HG03469 (cell line): Measurements from ENCODE around the gene WDR62.

ENCODE experiments used
- ATAC-seq: cut with Tn5 transposase; IDR thresholded peaks from one replicate; pipeline ENCODE4 v1.9.1; 2021; ENCODE audit warnings: mild to moderate bottlenecking, moderate library complexity, moderate number of reproducible peaks; ENCODE audit not compliant: unreplicated experiment

Gene WDR62

DNA sequence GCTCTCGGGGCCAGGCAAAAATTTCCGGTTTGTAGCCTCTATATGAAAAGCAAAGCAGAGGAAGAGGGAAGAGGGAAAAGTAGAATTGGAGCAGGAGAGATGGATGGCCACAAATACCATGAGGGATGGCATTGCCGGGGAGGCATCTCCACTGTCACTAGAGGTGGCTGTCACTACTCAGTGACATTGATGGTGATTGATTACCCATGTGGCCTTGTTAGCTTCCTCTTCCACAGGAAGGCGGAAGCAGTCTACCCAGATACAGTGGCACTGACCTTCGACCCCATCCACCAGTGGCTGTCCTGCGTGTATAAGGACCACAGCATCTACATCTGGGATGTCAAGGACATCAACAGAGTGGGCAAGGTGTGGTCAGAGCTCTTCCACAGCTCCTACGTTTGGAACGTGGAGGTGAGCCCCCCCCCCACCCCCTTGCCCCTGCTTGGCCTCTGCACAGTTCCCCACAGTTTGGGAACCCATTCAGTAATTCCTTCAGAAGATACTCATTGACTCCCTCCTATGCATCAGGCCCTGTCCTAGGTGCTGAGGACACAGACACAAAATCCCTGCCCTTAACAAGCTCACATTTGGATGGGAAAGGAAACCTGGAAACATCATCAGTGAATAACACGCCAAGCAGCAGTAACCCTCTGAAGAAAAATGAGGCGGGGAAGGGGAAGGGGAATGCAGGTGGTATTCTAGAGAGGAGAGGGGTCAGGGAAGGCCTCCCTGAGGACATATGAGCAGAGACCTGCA lies 18.6 kb downstream of the WDR62 start:
- no peak for ATAC-seq

DNA sequence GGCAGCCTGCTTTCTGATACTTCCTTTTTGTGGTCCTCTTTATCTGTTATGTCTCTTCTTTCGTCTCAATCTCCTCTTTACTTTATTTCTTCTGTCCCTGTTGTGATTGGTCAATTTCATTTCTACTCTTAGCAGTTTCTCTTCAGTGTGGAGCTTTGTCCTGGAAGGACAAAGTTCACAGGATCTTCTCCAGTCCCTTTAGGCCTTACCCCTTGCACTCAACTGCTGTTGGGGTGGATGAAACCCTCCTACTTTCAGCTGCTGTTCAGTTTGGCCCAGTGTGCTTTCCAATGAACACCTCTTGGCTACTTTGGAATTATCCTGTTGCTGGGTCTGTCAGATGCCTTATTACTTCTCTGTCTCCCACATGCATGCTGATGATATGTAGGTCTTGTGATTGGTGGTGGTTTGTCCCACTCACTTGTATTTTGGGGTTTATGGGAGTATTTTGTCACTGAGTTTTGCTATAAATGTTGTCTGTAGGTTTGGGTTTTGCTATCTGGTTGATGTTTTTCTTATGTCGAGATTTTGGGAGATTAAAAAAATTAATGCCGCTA lies 24.8 kb downstream of the WDR62 start:
- ATAC-seq: no peak

DNA sequence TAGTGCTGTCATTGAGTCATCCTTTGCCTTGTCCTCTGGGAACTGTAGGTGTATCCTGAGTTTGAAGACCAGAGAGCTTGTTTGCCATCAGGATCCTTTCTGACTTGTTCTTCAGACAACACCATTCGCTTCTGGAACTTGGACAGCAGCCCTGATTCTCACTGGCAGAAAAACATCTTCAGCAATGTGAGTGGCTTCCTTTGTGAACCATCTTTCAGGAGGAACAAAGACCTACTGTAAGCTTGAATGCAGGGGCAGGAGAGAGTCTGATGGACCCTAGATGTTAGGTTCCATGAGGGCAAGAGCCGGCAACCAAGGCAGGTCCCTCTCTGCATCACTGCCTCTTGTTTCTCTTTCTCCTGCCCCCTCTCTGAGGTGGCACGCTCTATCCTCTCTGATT lies 26.7 kb downstream of the WDR62 start:
- ATAC-seq: no peak

DNA sequence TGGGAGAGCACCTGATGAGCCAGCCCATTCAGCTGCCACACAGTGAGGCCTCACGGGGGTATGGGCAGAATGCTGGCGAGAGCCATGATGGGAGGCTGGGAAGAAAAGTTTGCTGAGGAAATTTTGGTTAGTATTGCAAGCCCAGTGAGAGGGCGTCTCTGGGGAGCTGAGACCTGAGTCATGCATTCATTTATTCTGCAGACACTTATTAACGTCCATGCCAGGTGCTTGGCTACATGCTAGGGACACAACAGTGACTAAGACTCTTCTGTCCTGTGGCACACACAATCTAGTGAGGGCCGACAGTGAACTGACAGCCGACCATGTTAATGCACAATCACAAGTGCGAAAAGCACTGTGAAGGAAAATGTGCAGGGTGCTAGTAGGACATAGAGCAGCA lies 27.2 kb downstream of the WDR62 start:
- no peak for ATAC-seq

DNA sequence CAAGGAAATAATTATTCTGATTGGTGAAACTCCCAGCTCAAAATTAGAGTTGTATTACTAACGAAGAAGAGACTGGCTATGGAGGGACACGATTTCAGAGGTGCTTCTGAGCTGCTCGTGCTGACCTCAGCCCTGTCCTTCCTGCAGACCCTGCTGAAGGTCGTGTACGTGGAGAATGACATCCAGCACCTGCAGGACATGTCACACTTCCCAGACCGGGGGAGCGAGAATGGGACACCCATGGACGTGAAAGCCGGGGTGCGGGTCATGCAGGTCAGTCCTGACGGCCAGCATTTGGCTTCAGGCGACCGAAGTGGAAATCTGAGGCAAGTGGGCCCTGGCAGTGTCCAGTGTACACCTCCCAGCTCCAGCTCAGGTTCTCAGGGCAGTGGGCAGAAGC lies 28.2 kb downstream of the WDR62 start:
- no peak for ATAC-seq

DNA sequence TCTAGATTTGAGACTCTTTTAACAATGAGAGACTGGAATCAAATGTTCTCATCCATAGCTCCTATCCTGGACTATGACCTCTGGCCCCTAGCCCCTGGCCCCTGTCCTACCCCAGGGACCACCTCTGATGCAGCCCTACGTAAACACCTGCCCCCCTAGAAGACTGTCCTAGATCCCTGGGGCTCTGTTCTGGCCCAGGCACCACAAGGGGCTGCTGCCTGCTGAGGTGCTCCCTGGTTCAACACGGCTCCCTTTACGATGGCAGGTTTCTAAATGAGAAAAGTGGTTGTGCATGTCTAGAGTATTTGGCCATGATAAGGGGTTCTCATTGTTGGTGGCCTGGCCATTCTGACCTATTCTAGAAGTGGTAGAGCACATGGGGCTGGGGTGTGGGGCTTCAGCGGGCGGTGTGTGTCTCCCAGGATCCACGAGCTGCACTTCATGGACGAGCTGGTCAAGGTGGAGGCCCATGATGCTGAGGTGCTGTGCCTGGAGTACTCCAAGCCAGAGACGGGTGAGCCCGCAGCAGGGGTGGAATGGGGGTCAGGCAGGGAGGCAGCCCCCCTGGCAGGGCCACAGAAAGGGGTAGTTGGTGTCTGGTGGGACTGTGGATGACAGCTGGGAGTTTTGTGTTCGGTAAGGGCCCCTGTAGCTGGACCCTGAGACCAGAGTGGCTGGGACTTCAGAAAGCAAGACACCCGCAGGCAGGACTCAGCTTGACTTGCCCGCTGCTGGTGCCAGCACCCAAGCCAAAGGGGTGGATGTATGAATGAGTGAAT lies 29.7 kb downstream of the WDR62 start:
- ATAC-seq: no peak

DNA sequence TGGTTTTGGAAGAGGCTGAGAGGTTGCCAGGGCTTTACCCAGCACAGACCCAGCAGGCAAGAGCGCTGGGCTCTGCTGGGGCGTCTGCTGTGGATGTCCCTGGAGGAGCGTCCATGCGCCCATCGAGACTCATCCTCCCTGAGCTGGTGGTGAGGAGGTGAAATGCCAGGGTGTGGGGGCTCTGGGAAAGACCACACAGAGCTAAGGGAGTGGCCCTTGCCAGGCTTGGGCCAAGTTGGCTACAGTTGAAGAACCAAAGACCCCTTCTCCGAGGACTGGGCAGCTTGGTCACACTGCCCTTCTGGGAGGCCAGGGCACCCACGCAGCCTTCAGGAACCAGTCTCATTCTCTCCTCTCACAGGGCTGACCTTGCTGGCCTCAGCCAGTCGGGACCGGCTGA lies 31.6 kb downstream of the WDR62 start:
- no peak for ATAC-seq

DNA sequence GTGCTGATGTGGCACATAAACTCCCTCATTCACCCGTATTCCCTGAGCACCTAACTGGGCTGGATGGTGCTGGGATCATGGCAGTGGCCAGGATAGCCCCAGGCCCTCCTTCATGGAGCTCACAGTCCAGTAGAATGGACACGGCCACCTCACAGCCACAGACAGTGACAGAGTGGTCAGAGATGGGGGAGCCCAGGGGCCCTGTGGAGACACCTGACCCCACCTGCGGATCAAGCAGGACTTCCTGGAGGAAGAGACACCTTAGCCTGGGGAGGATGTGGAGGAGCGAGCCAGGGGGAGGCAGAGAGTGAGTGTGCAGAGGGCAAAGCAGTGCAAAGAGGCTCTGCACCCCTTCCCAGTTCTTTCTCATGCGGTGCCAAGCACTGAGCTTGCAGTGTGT lies 35.1 kb downstream of the WDR62 start:
- ATAC-seq: no peak

DNA sequence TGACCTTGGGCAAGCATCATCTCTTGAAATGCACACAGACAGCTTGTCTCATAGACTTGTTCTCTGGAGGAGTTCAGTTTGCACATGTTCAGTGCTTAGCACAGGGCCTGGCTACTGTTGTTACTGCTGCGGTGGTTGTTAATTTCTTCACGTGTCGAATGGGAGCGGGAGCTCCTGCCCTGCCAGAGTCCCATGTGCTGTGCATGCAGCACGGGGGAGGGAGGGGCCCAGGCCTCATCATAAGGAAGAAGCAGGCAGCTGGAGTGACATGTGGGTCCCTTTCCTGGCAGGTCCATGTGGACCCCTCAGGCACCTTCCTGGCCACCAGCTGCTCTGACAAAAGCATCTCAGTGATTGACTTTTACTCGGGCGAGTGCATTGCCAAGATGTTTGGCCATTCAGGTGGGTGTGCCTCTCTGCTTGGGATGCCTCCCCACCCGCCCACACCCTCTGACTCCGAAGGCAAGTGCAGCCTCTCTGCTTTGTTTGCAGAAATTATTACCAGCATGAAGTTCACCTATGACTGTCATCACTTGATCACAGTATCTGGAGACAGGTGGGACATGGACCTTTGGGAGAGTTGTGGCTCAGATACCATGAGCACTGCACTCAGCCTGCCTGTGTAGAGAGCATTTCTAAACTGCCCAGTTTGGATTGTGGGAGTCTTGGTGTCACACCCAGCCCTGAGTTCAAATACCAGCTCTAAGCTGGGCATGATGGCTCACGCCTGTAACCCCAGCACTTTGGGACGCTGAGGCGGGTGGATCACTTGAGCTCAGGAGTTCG lies 36.4 kb downstream of the WDR62 start:
- ATAC-seq: no peak

DNA sequence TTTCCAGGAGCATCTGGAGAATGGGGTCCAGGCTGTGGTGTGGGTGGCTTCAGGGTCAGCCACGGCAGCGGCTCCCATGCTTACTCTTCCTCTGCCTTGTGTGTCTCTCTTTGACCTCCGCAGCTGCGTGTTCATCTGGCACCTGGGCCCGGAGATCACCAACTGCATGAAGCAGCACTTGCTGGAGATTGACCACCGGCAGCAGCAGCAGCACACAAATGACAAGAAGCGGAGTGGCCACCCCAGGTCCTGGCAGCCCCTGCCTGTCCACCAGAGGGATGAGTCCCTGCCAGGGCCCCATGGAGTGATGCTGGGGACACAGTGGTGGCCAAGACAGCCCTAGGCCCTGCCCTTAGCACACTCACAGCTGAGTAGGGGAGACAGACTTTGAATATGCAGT lies 37.9 kb downstream of the WDR62 start:
- ATAC-seq: no peak

DNA sequence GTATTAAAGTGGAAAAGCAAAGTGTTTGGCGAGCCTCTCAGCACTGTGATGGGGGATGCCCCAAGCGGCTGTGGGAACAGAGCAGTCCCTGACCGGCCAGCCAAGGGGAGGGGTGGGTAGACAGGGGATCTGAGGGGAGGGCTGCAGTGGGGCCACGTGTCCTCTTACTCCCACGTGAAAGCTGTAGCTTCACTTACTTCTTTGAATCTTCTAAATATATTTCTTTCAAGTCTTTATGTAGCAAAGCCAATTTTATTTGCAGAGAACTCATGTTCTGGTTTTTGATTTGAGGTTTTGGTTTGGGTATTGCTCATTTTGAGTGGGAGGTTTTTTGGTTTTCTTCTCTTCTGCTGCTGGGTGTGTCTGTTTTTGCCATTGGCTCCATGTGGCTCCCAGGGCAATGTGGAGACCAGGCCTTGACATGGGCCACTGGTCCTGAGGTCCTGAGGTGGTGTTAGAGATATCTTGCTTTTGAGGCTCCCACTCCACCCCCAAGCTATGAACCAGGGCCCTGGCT lies 38.5 kb downstream of the WDR62 start:
- no peak for ATAC-seq

DNA sequence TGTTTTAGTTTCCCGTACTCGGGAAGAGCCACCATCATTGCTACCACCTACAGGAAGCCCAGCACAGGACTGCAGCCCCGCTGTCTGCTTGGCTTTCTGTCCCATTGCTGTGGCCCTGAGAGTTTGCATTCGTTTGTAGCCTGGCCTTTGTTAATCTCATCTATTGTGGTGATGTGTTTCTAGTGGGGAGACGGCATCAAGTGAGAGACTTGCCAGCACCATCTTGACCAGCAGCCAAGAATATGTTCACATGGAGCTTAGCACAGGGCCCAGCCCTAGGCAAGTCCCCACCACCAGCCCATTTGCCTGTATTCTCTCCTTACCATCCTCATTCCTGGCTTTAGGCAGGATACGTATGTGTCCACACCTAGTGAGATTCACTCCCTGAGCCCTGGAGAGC lies 39.0 kb downstream of the WDR62 start:
- ATAC-seq: no peak

DNA sequence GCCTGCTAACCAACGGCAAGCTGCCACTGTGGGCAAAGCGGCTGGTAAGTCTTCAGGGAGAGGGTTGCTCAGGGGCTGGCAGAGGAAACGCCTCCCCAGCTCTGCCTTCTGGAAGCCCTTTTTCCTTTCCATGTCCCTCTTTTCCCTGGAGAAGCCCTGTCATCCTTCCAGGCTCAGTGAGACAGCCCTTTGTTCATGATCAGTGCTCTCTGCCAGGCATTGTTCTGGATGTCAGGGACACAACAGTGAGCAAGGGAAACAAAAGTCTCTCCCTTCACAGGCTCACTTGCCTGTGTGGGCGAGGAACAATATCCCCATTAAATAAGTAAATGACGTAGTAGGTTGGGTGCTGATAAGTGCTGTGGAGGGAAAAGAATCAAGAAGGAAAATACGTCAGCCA lies 42.3 kb downstream of the WDR62 start:
- ATAC-seq: no peak

DNA sequence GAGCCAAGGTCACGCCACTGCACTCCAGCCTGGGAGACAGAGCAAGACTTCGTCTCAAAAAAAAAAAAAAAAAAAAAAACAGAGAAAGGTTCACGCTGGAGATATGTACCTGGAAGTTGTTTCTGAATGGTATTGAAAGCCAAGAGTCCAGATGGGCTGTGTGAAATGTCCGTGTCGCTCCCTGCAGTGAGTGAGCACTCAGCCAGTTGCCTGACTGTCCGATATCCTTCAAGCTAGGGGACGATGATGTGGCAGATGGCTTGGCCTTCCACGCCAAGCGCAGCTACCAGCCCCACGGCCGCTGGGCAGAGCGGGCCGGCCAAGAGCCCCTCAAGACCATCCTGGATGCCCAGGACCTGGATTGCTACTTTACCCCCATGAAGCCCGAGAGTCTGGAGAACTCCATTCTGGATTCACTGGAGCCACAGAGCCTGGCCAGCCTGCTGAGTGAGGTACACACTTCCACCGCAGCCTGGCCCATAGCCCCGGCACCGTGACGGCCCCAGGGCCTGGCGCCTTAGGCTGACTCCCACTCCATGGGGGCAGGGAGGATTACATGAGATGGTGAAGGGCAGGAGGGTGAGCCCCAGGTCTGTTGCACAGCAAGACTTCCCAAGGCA lies 44.6 kb downstream of the WDR62 start:
- no peak for ATAC-seq

DNA sequence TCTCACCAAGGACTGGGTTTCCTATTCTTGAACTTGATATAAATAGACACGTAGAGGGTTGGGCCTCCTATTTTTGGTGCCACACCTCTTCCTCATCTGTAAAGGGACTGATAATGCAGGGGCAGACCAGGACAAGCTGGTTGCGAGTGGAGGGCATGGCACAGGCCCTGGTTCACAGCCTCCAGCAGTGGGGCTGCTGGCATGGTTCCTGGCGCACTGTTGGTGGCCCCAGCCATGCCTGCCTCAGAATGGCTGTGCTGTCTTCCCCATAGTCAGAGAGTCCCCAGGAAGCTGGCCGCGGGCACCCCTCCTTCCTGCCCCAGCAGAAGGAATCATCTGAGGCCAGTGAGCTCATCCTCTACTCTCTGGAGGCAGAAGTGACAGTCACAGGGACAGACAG lies 45.8 kb downstream of the WDR62 start:
- no peak for ATAC-seq

DNA sequence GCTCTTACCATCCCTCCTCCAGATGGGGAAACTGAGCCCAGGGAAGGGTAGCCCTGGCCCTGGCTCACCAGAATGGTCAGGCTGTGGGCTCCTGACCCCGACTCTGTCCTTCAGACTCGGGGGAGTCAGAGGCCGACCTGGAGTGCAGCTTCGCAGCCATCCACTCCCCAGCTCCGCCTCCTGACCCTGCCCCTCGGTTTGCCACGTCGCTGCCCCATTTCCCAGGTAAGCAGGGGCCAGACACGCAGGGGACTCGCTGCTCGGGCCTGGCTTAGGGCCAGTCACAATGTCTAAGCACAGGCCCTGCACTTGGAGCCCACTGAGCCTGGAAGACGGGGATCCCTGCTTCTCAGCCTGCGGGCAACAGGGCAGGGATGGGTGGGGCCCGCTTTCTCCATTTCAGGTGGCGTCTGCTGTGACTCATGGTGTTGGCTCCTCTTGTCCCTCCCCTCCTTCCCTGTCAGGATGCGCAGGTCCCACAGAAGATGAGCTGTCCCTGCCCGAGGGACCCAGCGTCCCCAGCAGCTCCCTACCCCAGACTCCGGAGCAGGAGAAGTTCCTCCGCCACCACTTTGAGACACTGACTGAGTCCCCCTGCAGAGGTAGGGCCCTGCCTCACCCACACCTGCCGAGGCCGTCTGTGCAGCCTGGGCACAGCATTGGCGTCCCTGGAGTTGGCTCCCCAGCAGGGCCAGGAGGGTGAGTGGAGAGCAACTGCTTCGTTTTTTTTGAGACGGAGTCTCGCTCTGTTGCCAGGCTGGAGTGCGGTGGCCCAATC lies 47.0 kb downstream of the WDR62 start:
- ATAC-seq: no peak

DNA sequence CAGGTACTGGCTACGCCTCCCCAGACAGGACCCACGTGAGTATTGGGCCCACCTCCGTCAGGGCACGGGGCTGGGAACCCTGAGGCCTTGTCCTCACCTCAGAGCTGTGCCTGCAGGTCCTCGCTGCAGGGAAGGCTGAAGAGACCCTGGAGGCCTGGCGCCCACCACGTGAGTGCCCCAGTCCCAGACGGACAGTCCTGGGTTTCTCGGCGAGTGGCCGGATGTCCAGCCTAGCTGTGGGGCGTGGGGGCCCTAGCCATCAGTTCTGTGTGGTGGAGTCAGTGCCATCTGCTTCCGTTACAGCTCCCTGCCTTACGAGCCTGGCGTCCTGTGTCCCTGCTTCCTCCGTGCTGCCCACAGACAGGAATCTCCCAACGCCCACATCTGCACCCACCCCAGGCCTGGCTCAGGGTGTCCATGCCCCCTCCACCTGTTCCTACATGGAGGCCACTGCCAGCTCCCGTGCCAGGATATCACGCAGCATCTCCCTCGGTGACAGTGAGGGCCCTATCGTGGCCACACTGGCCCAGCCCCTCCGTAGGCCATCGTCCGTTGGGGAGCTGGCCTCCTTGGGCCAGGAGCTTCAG lies 48.4 kb downstream of the WDR62 start:
- no peak for ATAC-seq

DNA sequence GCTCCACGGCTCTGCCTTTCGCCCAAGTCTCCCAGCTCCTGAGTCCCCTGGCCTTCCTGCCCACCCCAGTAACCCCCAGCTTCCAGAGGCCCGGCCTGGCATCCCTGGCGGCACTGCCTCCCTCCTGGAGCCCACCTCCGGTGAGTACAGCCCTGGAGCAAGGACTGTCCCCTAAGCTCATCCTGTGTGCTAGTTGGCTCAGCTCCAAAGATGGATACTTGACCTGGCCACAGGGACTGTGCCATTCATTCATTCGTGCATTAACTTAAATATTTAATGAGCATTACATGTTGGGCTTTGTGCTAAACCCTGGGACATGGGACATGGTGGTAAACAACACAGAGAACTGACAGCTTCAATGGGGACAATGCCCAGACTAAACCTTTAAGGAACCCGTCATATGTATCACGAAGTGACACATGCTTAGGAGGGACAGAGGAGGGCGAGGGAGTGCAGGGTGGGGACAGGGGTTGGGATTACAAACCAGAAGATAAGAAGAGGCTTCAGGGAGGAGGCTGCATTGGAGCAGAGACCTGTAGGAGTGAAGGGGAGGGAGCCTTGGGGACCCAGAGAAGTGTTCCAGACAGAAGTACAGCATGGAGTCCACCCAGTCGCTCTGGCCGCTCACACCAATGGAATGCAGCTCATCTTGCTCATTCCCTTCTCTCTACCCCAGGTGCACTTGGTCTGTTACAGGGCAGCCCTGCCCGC lies 49.3 kb downstream of the WDR62 start:
- ATAC-seq: no peak

DNA sequence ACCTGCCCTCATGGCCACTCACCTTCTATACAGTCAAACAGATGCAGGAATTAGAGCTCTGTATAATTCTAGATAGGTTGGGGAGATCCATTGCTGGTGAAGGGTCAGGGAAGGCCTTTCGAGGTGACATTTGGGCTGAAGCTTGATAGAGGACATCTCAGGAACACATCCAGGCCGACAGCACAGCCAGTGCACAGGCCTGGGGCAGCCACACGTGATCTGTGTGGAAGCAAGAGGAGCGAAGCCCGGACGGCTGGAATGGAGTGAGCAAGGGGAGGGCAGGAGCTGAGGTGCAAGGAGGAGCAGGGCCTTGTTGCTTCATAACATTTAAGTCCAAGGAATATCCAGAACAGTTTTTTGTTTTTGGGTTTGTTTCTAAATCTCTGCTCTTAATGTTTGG lies 51.7 kb downstream of the WDR62 start:
- no peak for ATAC-seq
